GM12878 (cell line): ENCODE data around the gene ISG20L2. TPM values are rescaled to one million over a fixed set of nuclear protein-coding genes. Genes with fewer than 3 reads are reported as not detected.
A peak's percentile ranks its signal among the peaks of the same experiment; 100 is the strongest.

Source experiments
- CBX5 ChIP-seq: sonication (generic); IDR thresholded peaks from 2 replicates; pipeline ENCODE4 v1.6.1; 2016; ENCODE audit warnings: low read depth, moderate library complexity, mild to moderate bottlenecking, inconsistent platforms
- EED ChIP-seq: sonication (generic); IDR thresholded peaks from 2 replicates; pipeline ENCODE4 v1.6.1; 2016; ENCODE audit warnings: antibody characterized with exemption, low read depth
- GABPA ChIP-seq: IDR thresholded peaks from 2 replicates; pipeline ENCODE4 v1.6.1; 2014; ENCODE audit warnings: antibody characterized with exemption, low read depth, mild to moderate bottlenecking, inconsistent platforms
- HDGF ChIP-seq: fragments of 450-650 bp; IDR thresholded peaks from 2 replicates; pipeline ENCODE4 v1.6.1; 2016; ENCODE audit warnings: antibody characterized with exemption
- IKZF2 ChIP-seq, 2 experiments: fragments of 450-650 bp; IDR thresholded peaks; 2 replicates each; pipeline ENCODE4 v1.6.1; 2017; ENCODE audit warnings: mild to moderate bottlenecking in 2 of 2, moderate library complexity in 2 of 2
- IRF4 ChIP-seq: IDR thresholded peaks from 2 replicates; pipeline ENCODE4 v1.6.1; 2011; ENCODE audit warnings: low read depth, low read length
- NR2C1 ChIP-seq: fragments of 450-650 bp; IDR thresholded peaks from 2 replicates; pipeline ENCODE4 v1.6.1; 2017; ENCODE audit warnings: antibody characterized with exemption, mild to moderate bottlenecking, moderate library complexity
- PAX8 ChIP-seq: fragments of 450-650 bp; IDR thresholded peaks from 2 replicates; pipeline ENCODE4 v1.6.1; 2017; ENCODE audit warnings: mild to moderate bottlenecking, moderate library complexity
- PML ChIP-seq: IDR thresholded peaks from 2 replicates; pipeline ENCODE4 v1.6.1; 2012; ENCODE audit warnings: low read length, inconsistent platforms
- RUNX3 ChIP-seq: IDR thresholded peaks from 2 replicates; pipeline ENCODE4 v1.6.1; 2012; ENCODE audit warnings: low read length, inconsistent platforms
- SMARCA5 ChIP-seq: fragments of 450-650 bp; IDR thresholded peaks from 2 replicates; pipeline ENCODE4 v1.6.1; 2017; ENCODE audit warnings: mild to moderate bottlenecking
- STAT1 ChIP-seq: fragments of 450-650 bp; conservative IDR thresholded peaks from 2 replicates; pipeline ENCODE4 v1.6.1; 2014; ENCODE audit warnings: antibody characterized with exemption, mild to moderate bottlenecking
- polyA plus RNA-seq, 11 experiments: library from polyadenylated mRNA; depleted of rRNA in 4 of 11; unstranded in 6 of 11; stranded (reverse) in 5 of 11; fragments of >200 nt; fragmentation: Nextera tagmentation in 4 of 11; fragmentation: Illumina TruSeq in 1 of 11; extraction: Ambion mirVana in 4 of 11; extraction: Trizol in 1 of 11; gene quantifications; 1 replicate in 1 of 11; 2 replicates in 10 of 11; pipeline versions ENCODE4 v1.2.1 to v1.2.3, GENCODE V29; 2011 to 2016; ENCODE audit warnings: inconsistent platforms in 2 of 11, missing spikeins in 2 of 11, low read depth in 1 of 11
- total RNA-seq, 4 experiments: library from RNA; depleted of rRNA in 3 of 4; stranded (reverse); fragments of >200 nt in 3 of 4; fragmentation: Illumina TruSeq in 1 of 4; extraction: Trizol in 1 of 4; gene quantifications; 2 replicates each; pipeline versions ENCODE4 v1.2.1 to v1.2.3, GENCODE V29; 2013 to 2021
- TF ChIP-seq, protein P1 (sequence below): fragments of 450-650 bp; IDR thresholded peaks from 2 replicates; pipeline ENCODE4 v1.6.1; 2016; ENCODE audit warnings: mild to moderate bottlenecking

Gene ISG20L2
- total and polyA plus RNA-seq, 10 of the 15 experiments (the other 5 are each of a cell fraction or from before 2014, with no cell fraction given) = 16.4 to 111 (median 48.0) TPM

DNA sequence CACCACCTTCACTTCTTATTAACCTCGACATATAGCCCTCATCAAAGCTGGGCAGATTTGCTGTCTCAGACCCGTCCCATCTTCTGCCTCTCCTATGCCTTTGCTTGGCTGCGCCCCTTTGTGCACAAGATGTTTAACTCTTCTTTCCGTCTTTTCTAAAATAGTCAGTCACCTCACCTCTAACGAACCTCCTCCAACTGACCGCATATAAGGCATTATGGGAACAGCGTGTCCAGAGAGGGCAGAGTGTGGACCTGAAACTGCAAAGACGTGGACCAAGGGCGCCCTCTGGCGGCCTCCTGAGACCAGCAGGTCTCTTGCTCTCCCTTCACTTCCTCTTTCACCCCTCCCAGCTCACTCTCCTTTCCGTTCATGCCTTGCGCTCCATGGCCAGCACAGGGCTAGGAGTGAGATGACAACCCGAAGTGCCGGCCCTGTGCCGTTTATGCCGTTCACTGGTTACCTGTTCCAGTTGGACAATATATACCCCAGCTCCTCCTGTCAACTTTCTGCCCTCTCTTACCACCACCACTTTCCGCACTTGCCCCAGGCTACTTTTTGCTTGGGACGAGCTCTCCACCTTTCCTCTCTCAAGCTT is 2.8 kb downstream of the ISG20L2 start (continued):
- TF ChIP-seq, protein P1, sequence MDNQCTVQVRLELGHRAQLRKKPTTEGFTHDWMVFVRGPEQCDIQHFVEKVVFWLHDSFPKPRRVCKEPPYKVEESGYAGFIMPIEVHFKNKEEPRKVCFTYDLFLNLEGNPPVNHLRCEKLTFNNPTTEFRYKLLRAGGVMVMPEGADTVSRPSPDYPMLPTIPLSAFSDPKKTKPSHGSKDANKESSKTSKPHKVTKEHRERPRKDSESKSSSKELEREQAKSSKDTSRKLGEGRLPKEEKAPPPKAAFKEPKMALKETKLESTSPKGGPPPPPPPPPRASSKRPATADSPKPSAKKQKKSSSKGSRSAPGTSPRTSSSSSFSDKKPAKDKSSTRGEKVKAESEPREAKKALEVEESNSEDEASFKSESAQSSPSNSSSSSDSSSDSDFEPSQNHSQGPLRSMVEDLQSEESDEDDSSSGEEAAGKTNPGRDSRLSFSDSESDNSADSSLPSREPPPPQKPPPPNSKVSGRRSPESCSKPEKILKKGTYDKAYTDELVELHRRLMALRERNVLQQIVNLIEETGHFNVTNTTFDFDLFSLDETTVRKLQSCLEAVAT = peak; percentile 38; the same call in 1 of the 2 replicates
- TF ChIP-seq NR2C1 (no peak), STAT1 (peak; percentile 58; the same call in 1 of the 2 replicates), IKZF2 (IDR thresholded peaks at IDR 0.05) (peak in 1 of 2 experiments; percentile 35; a peak in 2 of 4 replicates), PAX8 (no peak), PML (no peak), EED (peak; percentile 71; the same call in 1 of the 2 replicates), SMARCA5 (peak; percentile 92), GABPA (0 out of 2 replicates have a peak, but pooled peaks have one; percentile 36), IRF4 (peak; percentile 70), RUNX3 (peak; percentile 49), HDGF (peak; percentile 89), CBX5 (no peak)
